Mammary epithelial cell (primary cell): ENCODE data around the gene HAL.

ENCODE experiments used
- EZH2 ChIP-seq: IDR thresholded peaks from 2 replicates; pipeline ENCODE4 v1.6.1; 2012; ENCODE audit warnings: low read length, inconsistent platforms, borderline replicate concordance
- TF ChIP-seq, protein P1 (sequence below), 2 donors: IDR thresholded peaks in 1 of 2; conservative IDR thresholded peaks in 1 of 2; 2 replicates each; pipeline ENCODE4 v1.5.1; 2011 to 2012; ENCODE audit warnings: inconsistent platforms in 2 of 2, low read length in 2 of 2, mild to moderate bottlenecking in 2 of 2, control low read depth in 1 of 2, low read depth in 1 of 2; ENCODE audit not compliant: insufficient read depth in 1 of 2; ENCODE audit errors: extremely low read depth in 1 of 2

DNA sequence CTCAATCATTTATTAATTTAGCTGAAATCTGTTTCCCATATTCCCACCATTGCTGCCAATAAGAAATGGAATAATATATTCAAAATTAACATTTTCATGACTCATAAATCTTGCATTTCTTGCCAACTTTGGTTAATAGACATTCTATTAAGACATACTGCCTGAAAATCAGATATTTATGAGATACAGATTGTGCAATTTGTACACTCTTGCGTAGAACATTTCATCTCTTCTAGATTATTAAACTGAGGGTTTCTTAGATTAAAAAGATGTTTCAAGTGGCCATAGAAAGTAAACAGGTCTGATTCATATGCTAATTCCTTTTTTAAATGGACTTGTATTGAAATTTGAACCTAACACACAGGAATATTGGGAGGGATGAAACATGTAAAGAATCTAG, 30.2 kb upstream of the HAL start:
- TF ChIP-seq, protein P1, sequence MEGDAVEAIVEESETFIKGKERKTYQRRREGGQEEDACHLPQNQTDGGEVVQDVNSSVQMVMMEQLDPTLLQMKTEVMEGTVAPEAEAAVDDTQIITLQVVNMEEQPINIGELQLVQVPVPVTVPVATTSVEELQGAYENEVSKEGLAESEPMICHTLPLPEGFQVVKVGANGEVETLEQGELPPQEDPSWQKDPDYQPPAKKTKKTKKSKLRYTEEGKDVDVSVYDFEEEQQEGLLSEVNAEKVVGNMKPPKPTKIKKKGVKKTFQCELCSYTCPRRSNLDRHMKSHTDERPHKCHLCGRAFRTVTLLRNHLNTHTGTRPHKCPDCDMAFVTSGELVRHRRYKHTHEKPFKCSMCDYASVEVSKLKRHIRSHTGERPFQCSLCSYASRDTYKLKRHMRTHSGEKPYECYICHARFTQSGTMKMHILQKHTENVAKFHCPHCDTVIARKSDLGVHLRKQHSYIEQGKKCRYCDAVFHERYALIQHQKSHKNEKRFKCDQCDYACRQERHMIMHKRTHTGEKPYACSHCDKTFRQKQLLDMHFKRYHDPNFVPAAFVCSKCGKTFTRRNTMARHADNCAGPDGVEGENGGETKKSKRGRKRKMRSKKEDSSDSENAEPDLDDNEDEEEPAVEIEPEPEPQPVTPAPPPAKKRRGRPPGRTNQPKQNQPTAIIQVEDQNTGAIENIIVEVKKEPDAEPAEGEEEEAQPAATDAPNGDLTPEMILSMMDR (conservative IDR thresholded peaks at IDR 0.05 in 1 of 2, IDR thresholded peaks at IDR 0.05 in 1 of 2; ENCODE audit: extremely low read depth in 1 of 2, insufficient read depth in 1 of 2, low read depth in 1 of 2, low read length in 2 of 2), result no peak
- no peak for TF ChIP-seq EZH2
